ENCODE data around the gene RNASE7.

Gene RNASE7

GRCh38 chr14:21019366-21019765 lies 22.8 kb upstream of the RNASE7 start:
- TF ChIP-seq CTCF (IDR thresholded peaks at IDR 0.05; ENCODE audit: low read depth, low read length, poor library complexity, severe bottlenecking), result no peak
- no peak for TF ChIP-seq EZH2phosphoT487 (IDR thresholded peaks at IDR 0.05; ENCODE audit: borderline replicate concordance, low read length)

GRCh38 chr14:21020977-21021545 lies 21.1 kb upstream of the RNASE7 start:
- H3K4me1 ChIP-seq (ENCODE audit: control insufficient read depth, low read length), result no peaks in the 10 kb centered on the region
- TF ChIP-seq EZH2phosphoT487 (IDR thresholded peaks at IDR 0.05; ENCODE audit: borderline replicate concordance, low read length) (no peak), CTCF (IDR thresholded peaks at IDR 0.05; ENCODE audit: low read depth, low read length, poor library complexity, severe bottlenecking) (no peak)
- H3K27ac ChIP-seq (ENCODE audit: low read depth, low read length), result no peak overlapping the region
- H3K9me2 ChIP-seq (replicated peaks; ENCODE audit: control insufficient read depth, low read length), result no peaks in the 10 kb centered on the region
- H3K27me3 ChIP-seq (ENCODE audit: control insufficient read depth, low read length), result peaks cover 44% of the 10 kb centered on the region
- H3K4me3 ChIP-seq (ENCODE audit: low read length), result no peak overlapping the region
- H3K4me2 ChIP-seq (ENCODE audit: low read length), result no peak overlapping the region
- no peaks in the 10 kb centered on the region for H3K36me3 ChIP-seq (ENCODE audit: control insufficient read depth, low read length)
- no peaks in the 10 kb centered on the region for H4K20me1 ChIP-seq (ENCODE audit: control insufficient read depth, insufficient read depth, low read depth, low read length)
- no peaks in the 10 kb centered on the region for H3F3A ChIP-seq (ENCODE audit: control insufficient read depth, insufficient read depth)
- no peaks in the 10 kb centered on the region for H3K9me3 ChIP-seq (ENCODE audit: control insufficient read depth, insufficient read depth, low read length)
- no peaks in the 10 kb centered on the region for H3K79me2 ChIP-seq (ENCODE audit: control insufficient read depth, low read length)

More at GRCh38 chr14:21019366-21019765, 22.8 kb upstream of the RNASE7 start:
- Histone ChIP-seq H3K36me3 (ENCODE audit: control insufficient read depth, low read length) (no peaks in the 10 kb centered on the region), H3K9me2 (replicated peaks; ENCODE audit: control insufficient read depth, low read length) (no peaks in the 10 kb centered on the region), H3K4me2 (ENCODE audit: low read length) (no peak overlapping the region), H3K27me3 (ENCODE audit: control insufficient read depth, low read length) (peaks cover 35% of the 10 kb centered on the region), H3K9me3 (ENCODE audit: control insufficient read depth, insufficient read depth, low read length) (no peaks in the 10 kb centered on the region), H3K4me3 (ENCODE audit: low read length) (no peak overlapping the region), H3F3A (ENCODE audit: control insufficient read depth, insufficient read depth) (no peaks in the 10 kb centered on the region), H3K27ac (ENCODE audit: low read depth, low read length) (no peak overlapping the region), H4K20me1 (ENCODE audit: control insufficient read depth, insufficient read depth, low read depth, low read length) (no peaks in the 10 kb centered on the region), H3K79me2 (ENCODE audit: control insufficient read depth, low read length) (no peaks in the 10 kb centered on the region), H3K4me1 (ENCODE audit: control insufficient read depth, low read length) (no peaks in the 10 kb centered on the region)

GRCh38 chr14:21022686-21023085 lies 19.5 kb upstream of the RNASE7 start:
- Histone ChIP-seq H3K27ac (ENCODE audit: low read depth, low read length) (no peak overlapping the region), H3K4me3 (ENCODE audit: low read length) (no peak overlapping the region), H3K9me3 (ENCODE audit: control insufficient read depth, insufficient read depth, low read length) (no peaks in the 10 kb centered on the region), H3F3A (ENCODE audit: control insufficient read depth, insufficient read depth) (no peaks in the 10 kb centered on the region), H3K36me3 (ENCODE audit: control insufficient read depth, low read length) (no peaks in the 10 kb centered on the region), H4K20me1 (ENCODE audit: control insufficient read depth, insufficient read depth, low read depth, low read length) (no peaks in the 10 kb centered on the region), H3K79me2 (ENCODE audit: control insufficient read depth, low read length) (no peaks in the 10 kb centered on the region), H3K4me1 (ENCODE audit: control insufficient read depth, low read length) (no peaks in the 10 kb centered on the region), H3K4me2 (ENCODE audit: low read length) (no peak overlapping the region), H3K9me2 (replicated peaks; ENCODE audit: control insufficient read depth, low read length) (no peaks in the 10 kb centered on the region), H3K27me3 (ENCODE audit: control insufficient read depth, low read length) (peaks cover 47% of the 10 kb centered on the region)
- TF ChIP-seq EZH2phosphoT487 (IDR thresholded peaks at IDR 0.05; ENCODE audit: borderline replicate concordance, low read length), result no peak

GRCh38 chr14:21023174-21023573 lies 19.0 kb upstream of the RNASE7 start:
- Histone ChIP-seq H3F3A (ENCODE audit: control insufficient read depth, insufficient read depth) (no peaks in the 10 kb centered on the region), H3K36me3 (ENCODE audit: control insufficient read depth, low read length) (no peaks in the 10 kb centered on the region), H3K79me2 (ENCODE audit: control insufficient read depth, low read length) (no peaks in the 10 kb centered on the region), H3K4me1 (ENCODE audit: control insufficient read depth, low read length) (no peaks in the 10 kb centered on the region), H3K9me2 (replicated peaks; ENCODE audit: control insufficient read depth, low read length) (no peaks in the 10 kb centered on the region), H3K9me3 (ENCODE audit: control insufficient read depth, insufficient read depth, low read length) (no peaks in the 10 kb centered on the region), H3K4me3 (ENCODE audit: low read length) (no peak overlapping the region), H3K4me2 (ENCODE audit: low read length) (no peak overlapping the region), H3K27me3 (ENCODE audit: control insufficient read depth, low read length) (peaks cover 47% of the 10 kb centered on the region), H4K20me1 (ENCODE audit: control insufficient read depth, insufficient read depth, low read depth, low read length) (no peaks in the 10 kb centered on the region), H3K27ac (ENCODE audit: low read depth, low read length) (no peak overlapping the region)
- TF ChIP-seq CTCF (IDR thresholded peaks at IDR 0.05; ENCODE audit: low read depth, low read length, poor library complexity, severe bottlenecking) (no peak), EZH2phosphoT487 (IDR thresholded peaks at IDR 0.05; ENCODE audit: borderline replicate concordance, low read length) (no peak)

Measured in DOHH2 (cell line).